ENCODE data around the gene RBL2. TPM values are rescaled to one million over a fixed set of nuclear protein-coding genes. Genes with fewer than 3 reads are reported as not detected.
"Not testable (repeated sequence)": the region's sequence is repeated elsewhere in the genome, so short reads cannot be mapped to it uniquely, and the experiment has no call there.

The RBL2 gene
- total RNA-seq, 1 experiment from 2014 or later = 33.4 TPM

DNA sequence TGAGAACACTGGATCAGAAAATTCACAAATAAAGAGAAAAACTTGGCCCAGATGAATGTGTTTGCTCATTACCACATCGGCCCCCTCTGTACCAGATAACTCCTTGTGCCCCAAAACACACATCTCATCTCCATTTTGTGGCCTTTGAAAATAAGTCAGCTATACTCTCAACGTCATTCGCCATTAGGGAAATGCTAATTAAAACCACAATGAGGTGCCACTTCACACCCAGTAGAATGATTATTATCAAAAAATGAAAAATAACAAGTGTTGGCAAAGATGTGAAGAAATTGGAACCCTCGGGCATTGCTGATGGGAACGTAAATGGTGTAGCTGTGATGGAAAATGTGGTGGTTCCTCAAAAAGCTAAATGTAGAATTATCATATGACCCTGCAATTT is 103.4 kb downstream of the RBL2 start:
- Histone ChIP-seq H3K4me3 (replicated peaks in 1 of 2; ENCODE audit: low read depth in 1 of 2, low read length in 2 of 2) (no peak overlapping the region), H3K9ac (ENCODE audit: low read length) (no peak overlapping the region), H4K20me1 (ENCODE audit: insufficient read depth) (no peaks in the 10 kb centered on the region), H3K9me2 (ENCODE audit: insufficient read depth) (no peaks in the 10 kb centered on the region), H3K9me3 (ENCODE audit: control insufficient read depth in 1 of 2, insufficient read depth in 1 of 2, low read depth in 1 of 2, low read length in 2 of 2) (no peaks in the 10 kb centered on the region), H3K27me3 (ENCODE audit: insufficient read depth, low read length) (no peaks in the 10 kb centered on the region), H3K36me3 (ENCODE audit: control insufficient read depth in 1 of 2, insufficient read depth in 2 of 2, low read length in 2 of 2) (no peaks in the 10 kb centered on the region), H3K4me2 (ENCODE audit: low read length) (no peak overlapping the region), H3K79me2 (ENCODE audit: insufficient read depth, low read length) (no peaks in the 10 kb centered on the region), H3K27ac (ENCODE audit: low read depth, low read length) (no peak overlapping the region), H3K4me1 (ENCODE audit: control insufficient read depth in 1 of 2, insufficient read depth in 2 of 2, low read length in 2 of 2) (no peaks in the 10 kb centered on the region), H2AFZ (ENCODE audit: low read depth, low read length, poor library complexity, severe bottlenecking) (no peak overlapping the region)
- ChIA-PET RAD21 (ENCODE audit: low non-redundant PET in 1 of 2, low total read pairs in 2 of 2, uncharacterized antibody in 2 of 2, unreplicated experiment in 2 of 2) (no interaction called here), CTCF (interaction anchor here (1.5 kb wide), 1 partner anchor 12 kb away, joined by 4 read pairs; no protein-coding TSS in a partner anchor), POLR2A (interaction anchor here (1.3 kb wide), 1 partner anchor 12 kb away, joined by 3 read pairs; no protein-coding TSS in a partner anchor)
- no peak for ATAC-seq
- BruUV-seq (replicated peaks) = no TSS peak
- no peak for DNase-seq (ENCODE audit: low read depth, low spot score)
- intact Hi-C loops (cut with micrococcal nuclease) = no loop called here
- TF ChIP-seq ATF3 (IDR thresholded peaks at IDR 0.05) = no peak
- no peak for TF ChIP-seq POLR2A (IDR thresholded peaks at IDR 0.05; ENCODE audit: borderline replicate concordance, extremely low read depth, insufficient read depth, insufficient read length)
- TF ChIP-seq REST (IDR thresholded peaks at IDR 0.05; ENCODE audit: low read depth) = no peak
- no peak for TF ChIP-seq ZBTB33 (IDR thresholded peaks at IDR 0.05; ENCODE audit: extremely low read depth, insufficient replicate concordance, low read length)
- no peak for TF ChIP-seq ZNF274 (IDR thresholded peaks at IDR 0.05; ENCODE audit: low read depth, low read length)
- no peak for TF ChIP-seq FOSL1 (IDR thresholded peaks at IDR 0.05; ENCODE audit: low read depth)
- TF ChIP-seq EZH2 (IDR thresholded peaks at IDR 0.05) = no peak
- no peak for TF ChIP-seq SP1 (IDR thresholded peaks at IDR 0.05; ENCODE audit: low read depth)
- TF ChIP-seq EZH2phosphoT487 (IDR thresholded peaks at IDR 0.05; ENCODE audit: borderline replicate concordance) = no peak

- H3K9ac ChIP-seq (ENCODE audit: low read length); H3K9me3 ChIP-seq (ENCODE audit: control insufficient read depth in 1 of 2, insufficient read depth in 1 of 2, low read depth in 1 of 2, low read length in 2 of 2); CTCF ChIA-PET; H3K4me3 ChIP-seq (replicated peaks in 1 of 2; ENCODE audit: low read depth in 1 of 2, low read length in 2 of 2); DNase-seq (ENCODE audit: low read depth, low spot score); H3K27me3 ChIP-seq (ENCODE audit: insufficient read depth, low read length); POLR2A ChIA-PET; H3K4me2 ChIP-seq (ENCODE audit: low read length); BruUV-seq (replicated peaks); H3K27ac ChIP-seq (ENCODE audit: low read depth, low read length); H3K79me2 ChIP-seq (ENCODE audit: insufficient read depth, low read length); RAD21 ChIA-PET (ENCODE audit: low non-redundant PET in 1 of 2, low total read pairs in 2 of 2, uncharacterized antibody in 2 of 2, unreplicated experiment in 2 of 2); H4K20me1 ChIP-seq (ENCODE audit: insufficient read depth); intact Hi-C loops (cut with micrococcal nuclease); H3K36me3 ChIP-seq (ENCODE audit: control insufficient read depth in 1 of 2, insufficient read depth in 2 of 2, low read length in 2 of 2); H3K9me2 ChIP-seq (ENCODE audit: insufficient read depth); H3K4me1 ChIP-seq (ENCODE audit: control insufficient read depth in 1 of 2, insufficient read depth in 2 of 2, low read length in 2 of 2); H2AFZ ChIP-seq (ENCODE audit: low read depth, low read length, poor library complexity, severe bottlenecking); ATAC-seq: not testable (repeated sequence)
Measured at GRCh38 chr16:53539346-53539745, 105.1 kb downstream of the RBL2 start.
